Mesodermal cell (in vitro differentiated cells): ENCODE measurements around the gene INTS14.

Experiments used
- H3K27ac ChIP-seq: 2 replicates; pipeline ENCODE4 v1.7.0; 2013; ENCODE audit warnings: mild to moderate bottlenecking, low read depth, low read length, moderate library complexity; ENCODE audit not compliant: severe bottlenecking
- H3K36me3 ChIP-seq: 2 replicates; pipeline ENCODE4 v1.7.1; 2013; ENCODE audit warnings: mild to moderate bottlenecking, low read length, moderate library complexity; ENCODE audit not compliant: control insufficient read depth, insufficient read depth
- H3K4me1 ChIP-seq: one replicate; pipeline ENCODE4 v1.7.1; 2013; ENCODE audit warnings: mild to moderate bottlenecking, low read length; ENCODE audit not compliant: insufficient read depth, control insufficient read depth, poor library complexity, severe bottlenecking
- H3K4me3 ChIP-seq: 2 replicates; pipeline ENCODE4 v1.7.0; 2013; ENCODE audit warnings: low read length, control low read depth, mild to moderate bottlenecking; ENCODE audit not compliant: insufficient read depth, poor library complexity, severe bottlenecking; ENCODE audit errors: extremely low read depth
- H3K9me3 ChIP-seq: 2 replicates; pipeline ENCODE4 v1.7.1; 2013; ENCODE audit warnings: mild to moderate bottlenecking, low read length, moderate library complexity; ENCODE audit not compliant: control insufficient read depth
- WGBS, 2 experiments: methylation state at CpG; one replicate each; pipeline ENCODE4 v1.1.5; 2013; ENCODE audit warnings: missing lambda C conversion rate in 2 of 2; ENCODE audit not compliant: insufficient coverage in 2 of 2; 5-methylcytosine and 5-hydroxymethylcytosine counted together

INTS14 gene

DNA sequence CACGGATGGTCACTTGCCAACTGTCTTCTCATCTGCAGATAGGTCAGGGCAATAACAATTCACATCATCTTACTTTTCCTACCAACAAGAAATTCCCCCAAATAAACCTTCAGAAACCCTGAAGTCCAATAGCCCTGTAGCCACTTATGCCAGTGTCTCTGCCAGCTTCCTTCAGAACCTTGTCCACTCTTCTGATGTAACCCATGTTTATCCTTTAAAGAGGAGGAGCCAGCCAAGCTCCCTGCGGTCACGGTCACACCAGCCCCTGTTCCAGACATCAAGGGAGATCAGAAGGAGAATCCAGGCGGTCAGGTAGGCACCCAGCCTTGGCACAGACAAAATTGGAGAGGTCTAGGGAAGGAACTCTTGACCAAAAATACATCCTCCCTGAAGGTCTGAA is 34.5 kb upstream of the INTS14 start:
- Histone ChIP-seq H3K4me3 (no peak overlapping the region), H3K36me3 (no peaks in the 10 kb centered on the region), H3K9me3 (no peaks in the 10 kb centered on the region), H3K4me1 (peaks cover 10% of the 10 kb centered on the region), H3K27ac (no peak overlapping the region)
- WGBS, 2 experiments = 86 to 100% methylated on average over 1 to 2 of the region's 4 CpGs

DNA sequence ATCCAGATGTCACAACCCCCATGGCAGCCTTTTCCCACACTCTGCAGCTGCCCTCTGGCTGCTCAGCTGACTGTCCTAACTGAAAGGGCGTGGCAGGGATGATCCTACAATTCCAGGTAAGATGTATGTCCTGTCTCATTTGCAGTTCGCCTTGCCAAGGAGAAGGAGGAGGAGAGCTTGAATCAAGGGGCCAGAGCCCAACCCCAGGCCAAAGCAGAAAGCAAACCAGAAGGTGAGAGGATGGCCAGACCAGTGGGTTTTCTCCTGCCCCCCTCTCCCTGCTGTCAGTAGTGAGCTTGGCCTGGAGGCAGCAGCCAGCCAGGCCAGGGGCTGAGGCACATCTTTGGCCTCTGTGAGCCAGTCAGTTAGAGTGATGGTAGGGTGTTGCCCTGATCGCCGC is 33.4 kb upstream of the INTS14 start:
- Histone ChIP-seq H3K4me3 (no peak overlapping the region), H3K9me3 (no peaks in the 10 kb centered on the region), H3K36me3 (no peaks in the 10 kb centered on the region), H3K4me1 (peaks cover 10% of the 10 kb centered on the region), H3K27ac (no peak overlapping the region)
- 100% methylated on average over 4 of the region's 4 CpGs for WGBS, 2 experiments

DNA sequence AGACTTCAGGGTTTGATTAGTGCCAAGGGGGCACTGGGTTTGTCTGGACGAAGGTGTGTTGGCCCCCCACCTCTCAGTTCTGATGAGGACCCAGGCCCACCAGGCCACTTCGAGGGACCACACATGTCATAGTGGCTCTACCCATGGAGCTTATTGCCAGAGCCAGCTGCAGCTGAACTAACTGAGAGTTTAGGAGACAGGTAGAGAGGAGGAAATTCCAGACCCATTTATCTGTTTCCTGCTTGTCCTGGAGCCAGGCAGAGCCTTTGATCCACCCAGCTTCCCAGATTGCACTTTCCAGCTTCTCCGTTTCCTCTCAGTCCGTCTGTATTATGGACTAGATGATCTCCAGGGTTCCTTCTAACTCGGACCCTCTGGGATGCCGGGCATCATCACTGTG is 31.7 kb upstream of the INTS14 start:
- H3K27ac ChIP-seq = no peak overlapping the region
- H3K4me3 ChIP-seq = no peak overlapping the region
- peaks cover 10% of the 10 kb centered on the region for H3K4me1 ChIP-seq
- H3K9me3 ChIP-seq = no peaks in the 10 kb centered on the region
- 86% methylated on average over 4 of the region's 6 CpGs for WGBS, 2 experiments
- no peaks in the 10 kb centered on the region for H3K36me3 ChIP-seq

DNA sequence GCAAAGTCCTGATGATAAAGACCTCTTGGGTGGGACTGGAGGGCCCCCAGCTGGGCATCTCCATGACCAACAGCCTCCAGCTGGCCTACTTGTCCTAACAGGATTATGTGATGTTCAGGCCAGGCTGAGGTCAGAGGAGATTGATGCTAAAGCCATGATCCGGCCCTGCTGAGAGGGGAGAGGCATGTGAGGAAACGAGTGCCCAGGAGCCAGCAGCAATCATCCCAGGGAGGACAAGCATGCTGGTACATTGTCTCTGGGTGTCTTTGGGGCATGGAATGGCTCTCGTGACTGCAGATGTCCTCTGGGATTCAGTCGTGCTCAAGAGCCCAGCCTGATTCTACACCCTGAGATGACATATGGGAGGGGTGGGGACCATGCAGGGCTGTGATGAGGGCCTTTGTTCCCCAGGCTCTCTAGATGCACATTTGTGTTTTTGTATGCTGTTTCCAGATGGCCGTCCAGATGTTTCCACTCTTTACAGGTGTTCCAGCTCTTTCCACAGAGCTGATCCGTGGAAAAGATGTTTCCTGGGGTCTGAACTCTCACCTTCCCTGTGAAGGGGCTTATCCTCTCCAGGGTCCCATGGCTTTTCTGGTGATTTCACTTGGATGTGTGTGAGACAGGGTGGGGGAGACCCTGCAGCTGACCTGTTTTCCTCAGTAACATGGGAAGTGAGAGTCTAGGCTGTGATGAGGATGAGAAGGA is 31.0 kb upstream of the INTS14 start:
- no peak overlapping the region for H3K4me3 ChIP-seq
- H3K4me1 ChIP-seq = peaks cover 10% of the 10 kb centered on the region
- no peaks in the 10 kb centered on the region for H3K9me3 ChIP-seq
- WGBS, 2 experiments = 83 to 90% methylated on average over 6 of the region's 6 CpGs
- no peaks in the 10 kb centered on the region for H3K36me3 ChIP-seq
- H3K27ac ChIP-seq = no peak overlapping the region

DNA sequence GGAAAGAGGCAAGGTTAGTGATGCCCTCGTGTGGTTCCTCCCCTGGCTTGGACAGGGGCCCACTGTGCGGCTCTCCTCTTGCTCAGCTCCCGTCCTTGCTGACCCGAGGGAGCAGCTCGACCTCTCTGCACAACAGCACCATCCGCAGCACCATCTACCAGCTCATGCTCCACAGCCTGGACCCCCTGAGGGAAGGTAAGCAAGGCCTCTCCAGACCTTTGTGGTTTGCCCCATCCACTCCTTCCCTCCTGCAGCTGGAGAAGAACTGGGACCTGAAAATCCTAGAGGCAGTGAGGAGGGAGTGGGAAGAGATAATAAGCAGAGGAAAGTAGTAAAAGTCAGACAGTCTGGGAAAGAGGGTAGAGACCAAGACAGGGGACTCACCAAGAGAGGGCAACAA is 28.6 kb upstream of the INTS14 start:
- WGBS, 2 experiments = 87 to 92% methylated on average over 6 of the region's 6 CpGs
- Histone ChIP-seq H3K36me3 (no peaks in the 10 kb centered on the region), H3K9me3 (no peaks in the 10 kb centered on the region), H3K27ac (no peak overlapping the region), H3K4me3 (no peak overlapping the region), H3K4me1 (peaks cover 10% of the 10 kb centered on the region)

DNA sequence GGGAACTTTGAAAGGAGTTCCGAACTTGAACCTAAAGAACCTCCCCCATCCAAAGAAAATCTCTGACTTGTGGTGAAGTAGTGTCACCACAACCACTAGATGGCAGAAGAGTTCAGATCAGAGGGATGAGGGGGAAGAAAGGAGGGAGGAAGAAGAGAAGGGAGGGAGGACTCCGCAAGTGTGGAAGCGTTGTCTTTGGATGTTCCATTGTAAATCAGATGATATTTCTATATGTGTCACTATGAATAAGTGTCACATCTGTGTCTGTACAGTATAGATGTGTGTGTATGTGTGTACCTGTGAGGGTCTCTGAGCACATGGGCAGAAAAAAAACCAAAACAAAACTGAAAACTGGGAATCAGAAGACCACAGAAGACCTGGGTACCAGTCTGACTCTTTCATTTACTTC is 27.8 kb upstream of the INTS14 start:
- Histone ChIP-seq H3K4me1 (peaks cover 10% of the 10 kb centered on the region), H3K27ac (no peak overlapping the region), H3K9me3 (no peaks in the 10 kb centered on the region), H3K36me3 (no peaks in the 10 kb centered on the region), H3K4me3 (no peak overlapping the region)
- WGBS, 2 experiments = 24 to 32% methylated on average over 2 of the region's 3 CpGs

DNA sequence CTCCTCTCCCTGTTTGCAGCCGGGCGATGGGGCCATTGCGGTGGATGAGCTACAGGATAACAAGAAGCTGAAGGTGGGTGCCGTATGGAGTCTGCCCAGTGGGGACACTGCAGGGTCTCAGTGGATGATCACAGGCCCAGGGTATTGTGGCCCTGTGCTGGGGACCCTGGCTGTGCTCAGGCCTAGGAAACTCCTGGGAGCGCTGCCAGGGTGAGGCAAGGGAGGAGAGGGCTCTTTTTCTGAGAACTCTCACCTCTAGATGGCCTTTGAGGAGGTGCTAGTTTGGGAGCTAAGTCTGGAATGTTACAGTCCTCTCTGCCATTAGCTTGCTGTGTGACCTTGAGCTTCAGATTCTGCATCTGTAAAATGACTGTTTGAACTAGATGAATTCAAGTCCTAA is 27.2 kb upstream of the INTS14 start:
- Histone ChIP-seq H3K4me3 (no peak overlapping the region), H3K36me3 (no peaks in the 10 kb centered on the region), H3K27ac (no peak overlapping the region), H3K9me3 (no peaks in the 10 kb centered on the region), H3K4me1 (peaks cover 10% of the 10 kb centered on the region)
- WGBS, 2 experiments = 89 to 92% methylated on average over 3 to 5 of the region's 5 CpGs

DNA sequence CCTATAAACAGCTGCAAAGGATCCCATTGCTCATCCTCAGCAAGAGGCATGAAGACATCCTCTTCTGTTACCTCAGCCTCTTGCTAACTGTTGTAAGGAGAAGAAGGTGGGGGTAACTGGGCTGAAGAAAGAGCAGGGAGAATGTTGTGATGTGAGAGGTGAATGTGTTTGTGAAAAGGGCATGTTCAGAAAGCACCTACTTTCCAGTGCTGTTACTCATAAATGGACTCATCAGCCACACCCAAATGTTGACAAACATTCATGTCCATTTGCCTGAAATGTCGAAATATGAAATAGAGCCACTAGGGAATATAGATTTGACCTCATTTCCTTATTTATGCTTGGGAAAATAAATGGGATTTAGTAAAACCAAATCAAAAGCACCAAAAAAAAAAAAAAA is 23.4 kb upstream of the INTS14 start:
- no peak overlapping the region for H3K4me3 ChIP-seq
- H3K36me3 ChIP-seq = no peaks in the 10 kb centered on the region
- H3K9me3 ChIP-seq = no peaks in the 10 kb centered on the region
- H3K4me1 ChIP-seq = no peaks in the 10 kb centered on the region
- WGBS, 2 experiments = no CpG with 5 or more reads among the region's 1 CpG
- no peak overlapping the region for H3K27ac ChIP-seq

DNA sequence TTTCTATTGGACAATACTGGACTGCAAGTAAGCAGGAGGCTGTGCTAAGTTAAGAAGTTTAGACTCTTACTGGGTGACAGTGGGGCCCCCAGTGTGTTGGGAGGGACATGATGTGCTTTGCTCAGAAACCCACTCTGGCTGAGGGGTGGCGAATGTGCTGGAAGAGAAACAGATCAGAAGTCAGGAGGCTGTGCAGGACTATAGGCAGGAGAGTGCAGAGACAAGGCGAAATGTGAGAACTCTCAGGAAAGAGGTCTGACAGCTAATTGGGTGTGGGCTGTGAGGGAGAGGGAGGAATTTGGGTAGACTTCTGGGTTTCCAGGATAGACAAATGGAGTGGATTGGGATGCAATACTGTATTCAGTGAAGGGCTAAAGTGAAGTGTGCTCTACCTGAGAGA is 22.8 kb upstream of the INTS14 start:
- H3K4me1 ChIP-seq = no peaks in the 10 kb centered on the region
- H3K27ac ChIP-seq = no peak overlapping the region
- no peaks in the 10 kb centered on the region for H3K36me3 ChIP-seq
- H3K9me3 ChIP-seq = no peaks in the 10 kb centered on the region
- no peak overlapping the region for H3K4me3 ChIP-seq
- 83 to 97% methylated on average over 2 of the region's 2 CpGs for WGBS, 2 experiments

DNA sequence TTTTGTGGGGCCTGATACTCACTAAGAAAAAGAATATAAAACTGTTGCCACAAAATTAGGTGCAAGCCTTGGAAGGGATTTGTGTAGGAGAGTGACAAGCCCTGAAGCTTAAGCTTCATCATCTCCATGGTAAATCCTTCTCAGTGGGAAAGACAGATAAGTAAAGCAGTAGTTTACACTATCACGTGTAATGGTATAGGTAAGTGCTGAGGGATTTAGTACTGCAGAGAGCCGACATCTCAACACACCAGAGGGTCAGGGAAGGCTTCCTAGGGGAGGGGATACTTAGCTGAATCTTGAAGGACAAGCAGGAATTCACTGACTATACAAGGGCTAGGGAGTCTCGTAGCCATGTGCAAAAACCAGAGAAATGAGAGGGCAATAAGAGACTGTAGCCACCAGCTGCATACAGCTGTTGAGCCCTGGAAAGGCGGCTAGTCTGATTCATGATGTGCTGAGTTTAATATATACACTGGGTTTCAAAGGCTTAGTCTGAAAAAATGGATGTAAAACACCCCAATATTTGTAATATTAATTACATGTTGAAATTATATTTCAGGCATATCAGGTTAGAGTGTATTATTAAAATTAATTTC is 21.9 kb upstream of the INTS14 start:
- no peak overlapping the region for H3K27ac ChIP-seq
- no peaks in the 10 kb centered on the region for H3K4me1 ChIP-seq
- no peaks in the 10 kb centered on the region for H3K36me3 ChIP-seq
- no peak overlapping the region for H3K4me3 ChIP-seq
- WGBS, 2 experiments = 68 to 83% methylated on average over 1 to 3 of the region's 4 CpGs
- no peaks in the 10 kb centered on the region for H3K9me3 ChIP-seq

DNA sequence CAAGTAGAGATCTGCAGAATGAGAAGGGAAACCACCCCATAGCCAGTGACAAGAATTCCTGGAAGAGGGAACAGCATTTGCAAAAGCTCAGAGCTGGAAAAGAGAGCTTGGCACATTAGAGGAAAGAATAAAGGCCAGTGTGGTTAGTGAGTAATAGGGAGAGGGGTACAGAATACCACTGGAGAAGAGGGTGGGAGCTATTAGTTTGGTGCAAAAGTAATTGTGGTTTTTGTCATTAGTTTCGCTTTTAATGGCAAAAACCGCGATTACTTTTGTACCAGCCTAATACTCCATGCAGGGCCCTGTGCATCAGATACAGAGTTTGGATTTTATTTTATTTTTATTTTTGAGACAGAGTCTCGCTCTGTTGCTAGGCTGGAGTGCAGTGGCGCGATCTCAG is 20.6 kb upstream of the INTS14 start:
- WGBS, 2 experiments = 95% methylated on average over 6 of the region's 6 CpGs
- no peaks in the 10 kb centered on the region for H3K36me3 ChIP-seq
- no peak overlapping the region for H3K27ac ChIP-seq
- H3K4me1 ChIP-seq = no peaks in the 10 kb centered on the region
- H3K4me3 ChIP-seq = no peak overlapping the region
- no peaks in the 10 kb centered on the region for H3K9me3 ChIP-seq
